Hepatocyte (in vitro differentiated cells): ENCODE data around the gene GPRIN1.

ENCODE experiments used
- EZH2 ChIP-seq: fragments of 200-600 bp; sonication (generic); IDR thresholded peaks from 2 replicates; pipeline ENCODE4 v1.6.1; 2016; ENCODE audit warnings: antibody characterized with exemption, mild to moderate bottlenecking, borderline replicate concordance
- EZH2phosphoT487 ChIP-seq: fragments of 200-600 bp; sonication (generic); IDR thresholded peaks from one replicate; pipeline ENCODE4 v1.6.1; 2018; ENCODE audit warnings: antibody characterized with exemption, mild to moderate bottlenecking, low read depth, moderate library complexity; ENCODE audit not compliant: unreplicated experiment, severe bottlenecking
- TF ChIP-seq, protein P1 (sequence below): fragments of 200-600 bp; sonication (generic); IDR thresholded peaks from 2 replicates; pipeline ENCODE4 v1.5.1; 2016; ENCODE audit warnings: antibody characterized with exemption, mild to moderate bottlenecking; ENCODE audit not compliant: poor library complexity

DNA sequence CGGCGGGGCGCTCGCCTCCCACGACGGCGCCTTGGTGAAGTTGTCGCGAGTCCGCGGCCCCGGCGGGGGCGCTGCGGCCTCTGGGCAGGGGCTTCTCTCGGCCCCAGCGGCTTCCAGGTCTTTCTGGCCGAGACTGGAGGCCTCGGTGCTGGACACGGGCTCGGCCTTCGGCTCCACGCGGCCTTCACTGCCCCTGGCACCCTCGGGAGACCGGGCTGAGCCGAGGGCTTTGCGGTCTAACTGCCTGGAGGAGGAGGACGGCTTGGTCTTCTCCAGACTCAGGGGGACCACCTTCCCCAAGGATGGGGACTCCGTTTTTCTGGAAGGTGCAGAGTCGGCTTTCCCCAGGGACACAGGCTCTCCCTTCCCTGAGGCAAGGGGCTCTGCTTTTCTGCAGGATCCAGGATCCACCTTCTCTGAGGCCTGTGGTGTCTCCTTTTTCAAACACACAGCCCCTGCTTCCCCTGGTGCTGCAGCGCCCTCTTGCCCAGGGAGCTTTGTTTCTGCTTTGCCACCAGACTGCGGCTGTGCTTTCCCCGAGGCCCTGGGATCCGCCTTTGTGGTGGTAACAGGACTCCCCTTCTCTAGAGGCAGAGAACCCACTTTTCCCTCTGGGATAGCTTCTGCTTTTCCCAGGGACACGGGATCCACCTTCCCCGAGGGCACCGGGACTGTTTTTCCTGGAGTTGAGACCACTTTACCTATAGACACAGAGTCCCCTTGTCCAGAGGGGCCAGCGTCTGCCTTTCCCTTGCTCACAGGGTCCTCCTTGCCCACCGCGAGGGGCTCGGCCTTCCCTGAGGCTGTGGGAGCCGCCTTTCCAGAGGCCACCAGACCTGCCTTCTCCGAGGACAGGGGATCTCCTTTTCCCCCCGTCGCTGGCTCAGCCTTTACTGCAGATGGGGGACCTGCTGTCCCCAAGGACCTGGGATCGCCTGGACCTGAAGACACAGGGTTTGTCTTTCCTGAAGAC is 12.3 kb downstream of the GPRIN1 start:
- TF ChIP-seq, protein P1, sequence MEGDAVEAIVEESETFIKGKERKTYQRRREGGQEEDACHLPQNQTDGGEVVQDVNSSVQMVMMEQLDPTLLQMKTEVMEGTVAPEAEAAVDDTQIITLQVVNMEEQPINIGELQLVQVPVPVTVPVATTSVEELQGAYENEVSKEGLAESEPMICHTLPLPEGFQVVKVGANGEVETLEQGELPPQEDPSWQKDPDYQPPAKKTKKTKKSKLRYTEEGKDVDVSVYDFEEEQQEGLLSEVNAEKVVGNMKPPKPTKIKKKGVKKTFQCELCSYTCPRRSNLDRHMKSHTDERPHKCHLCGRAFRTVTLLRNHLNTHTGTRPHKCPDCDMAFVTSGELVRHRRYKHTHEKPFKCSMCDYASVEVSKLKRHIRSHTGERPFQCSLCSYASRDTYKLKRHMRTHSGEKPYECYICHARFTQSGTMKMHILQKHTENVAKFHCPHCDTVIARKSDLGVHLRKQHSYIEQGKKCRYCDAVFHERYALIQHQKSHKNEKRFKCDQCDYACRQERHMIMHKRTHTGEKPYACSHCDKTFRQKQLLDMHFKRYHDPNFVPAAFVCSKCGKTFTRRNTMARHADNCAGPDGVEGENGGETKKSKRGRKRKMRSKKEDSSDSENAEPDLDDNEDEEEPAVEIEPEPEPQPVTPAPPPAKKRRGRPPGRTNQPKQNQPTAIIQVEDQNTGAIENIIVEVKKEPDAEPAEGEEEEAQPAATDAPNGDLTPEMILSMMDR, result no peak
- TF ChIP-seq EZH2phosphoT487, result no peak
- no peak for TF ChIP-seq EZH2
